HG02938 (cell line): ENCODE results near the gene TPRN.
"Not testable (repeated sequence)": the region's sequence is repeated elsewhere in the genome, so short reads cannot be mapped to it uniquely, and the experiment has no call there.

Source experiments
- ATAC-seq: cut with Tn5 transposase; IDR thresholded peaks from one replicate; pipeline ENCODE4 v1.9.1; 2021; ENCODE audit warnings: mild to moderate bottlenecking, moderate library complexity; ENCODE audit not compliant: unreplicated experiment

TPRN gene, protein sequence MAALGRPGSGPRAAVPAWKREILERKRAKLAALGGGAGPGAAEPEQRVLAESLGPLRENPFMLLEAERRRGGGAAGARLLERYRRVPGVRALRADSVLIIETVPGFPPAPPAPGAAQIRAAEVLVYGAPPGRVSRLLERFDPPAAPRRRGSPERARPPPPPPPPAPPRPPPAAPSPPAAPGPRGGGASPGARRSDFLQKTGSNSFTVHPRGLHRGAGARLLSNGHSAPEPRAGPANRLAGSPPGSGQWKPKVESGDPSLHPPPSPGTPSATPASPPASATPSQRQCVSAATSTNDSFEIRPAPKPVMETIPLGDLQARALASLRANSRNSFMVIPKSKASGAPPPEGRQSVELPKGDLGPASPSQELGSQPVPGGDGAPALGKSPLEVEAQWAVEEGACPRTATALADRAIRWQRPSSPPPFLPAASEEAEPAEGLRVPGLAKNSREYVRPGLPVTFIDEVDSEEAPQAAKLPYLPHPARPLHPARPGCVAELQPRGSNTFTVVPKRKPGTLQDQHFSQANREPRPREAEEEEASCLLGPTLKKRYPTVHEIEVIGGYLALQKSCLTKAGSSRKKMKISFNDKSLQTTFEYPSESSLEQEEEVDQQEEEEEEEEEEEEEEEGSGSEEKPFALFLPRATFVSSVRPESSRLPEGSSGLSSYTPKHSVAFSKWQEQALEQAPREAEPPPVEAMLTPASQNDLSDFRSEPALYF

GRCh38 chr9:137200311-137201204, at the start of gene TPRN:
TPRN (minus strand) TSS chr9:137200741; CDS start chr9:137200711, 30 bp downstream.
- peak; percentile 90 for ATAC-seq

- ATAC-seq: no peak
These were observed 47.3 kb upstream of the TPRN start for GRCh38 chr9:137247916-137248175.

DNA sequence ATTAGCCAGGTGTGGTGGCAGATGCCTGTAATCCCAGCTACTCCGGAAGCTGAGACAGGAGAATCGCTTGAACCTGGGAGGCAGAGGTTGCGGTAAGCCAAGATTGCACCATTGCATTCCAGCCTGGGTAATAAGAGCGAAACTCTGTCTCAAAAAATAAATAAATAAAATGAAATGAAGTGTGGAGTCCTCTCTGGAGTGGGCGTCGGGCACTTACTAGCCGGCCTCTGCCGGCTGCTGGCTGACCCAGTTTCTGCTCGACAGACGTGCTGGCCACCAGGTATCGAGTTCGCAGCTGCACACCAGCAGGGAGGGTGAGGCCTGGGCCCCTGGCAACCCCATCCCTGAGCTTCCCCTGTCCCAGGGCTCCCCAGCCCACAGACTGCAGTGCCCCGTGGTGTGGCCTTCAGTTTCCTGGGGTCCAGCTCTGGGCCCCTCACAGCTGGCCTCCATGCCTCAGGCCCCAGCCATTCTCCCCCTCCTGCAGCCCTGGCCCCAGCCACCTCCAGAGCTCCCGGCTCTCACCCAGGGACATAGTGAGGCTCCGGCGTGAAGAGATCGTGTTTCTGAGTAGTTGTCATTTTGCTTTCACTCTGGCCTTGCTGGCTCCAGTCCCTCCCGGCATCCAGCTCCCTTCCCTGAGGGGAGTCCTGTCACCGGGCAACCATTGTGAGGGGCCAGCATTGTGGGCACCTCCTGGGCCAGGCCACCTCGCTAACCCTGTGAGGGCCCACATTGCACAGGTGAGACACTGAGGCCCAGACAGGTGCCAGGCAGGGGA, 46.8 kb upstream of the TPRN start:
- no peak for ATAC-seq

DNA sequence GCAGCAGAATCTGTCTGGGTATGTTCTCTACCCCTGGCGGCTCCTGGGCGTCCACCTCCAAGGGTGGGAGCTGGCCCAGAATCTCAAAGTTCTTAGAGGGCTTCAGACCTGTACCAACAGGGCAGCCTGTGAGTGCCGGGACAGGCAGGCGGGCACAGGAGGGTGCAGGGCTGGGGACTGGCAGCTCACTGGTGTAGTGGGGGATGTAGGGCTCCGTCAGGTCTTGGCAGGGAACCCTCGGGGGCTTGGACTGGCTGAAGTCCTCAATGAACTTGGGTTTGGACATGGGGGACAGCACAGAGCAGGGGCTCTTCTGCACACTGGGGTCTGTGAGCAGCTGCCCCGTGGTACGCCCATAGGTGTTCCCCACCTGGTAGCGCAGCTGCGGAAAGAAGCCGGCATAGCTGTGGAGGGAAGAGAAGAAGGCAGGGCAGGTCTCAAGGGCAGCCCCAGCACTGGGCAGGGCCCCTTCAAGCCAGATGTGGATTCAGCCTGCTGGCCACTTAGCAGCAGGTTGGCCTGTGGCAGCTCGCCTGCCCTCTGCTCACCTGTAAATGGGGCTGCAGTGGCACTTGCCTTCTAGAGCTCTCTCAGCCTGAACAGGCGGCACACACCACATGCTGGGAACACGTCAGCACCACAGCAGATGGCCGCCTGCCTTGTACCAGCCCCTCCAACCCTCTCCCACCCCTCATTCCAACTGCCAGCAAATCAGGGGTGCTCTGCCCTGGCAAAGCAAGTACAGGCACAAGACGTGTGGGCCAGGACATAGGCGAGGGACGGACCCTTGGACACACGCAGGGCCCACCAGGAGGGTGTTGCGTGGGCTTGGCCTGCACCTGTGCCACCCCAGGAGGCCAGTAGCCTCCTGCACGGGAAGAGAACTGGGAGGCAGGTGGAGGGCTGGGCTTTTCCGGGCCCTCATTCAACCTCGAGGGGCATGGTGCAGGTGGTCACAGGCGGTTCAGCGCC, 45.2 kb upstream of the TPRN start:
- ATAC-seq: no peak

DNA sequence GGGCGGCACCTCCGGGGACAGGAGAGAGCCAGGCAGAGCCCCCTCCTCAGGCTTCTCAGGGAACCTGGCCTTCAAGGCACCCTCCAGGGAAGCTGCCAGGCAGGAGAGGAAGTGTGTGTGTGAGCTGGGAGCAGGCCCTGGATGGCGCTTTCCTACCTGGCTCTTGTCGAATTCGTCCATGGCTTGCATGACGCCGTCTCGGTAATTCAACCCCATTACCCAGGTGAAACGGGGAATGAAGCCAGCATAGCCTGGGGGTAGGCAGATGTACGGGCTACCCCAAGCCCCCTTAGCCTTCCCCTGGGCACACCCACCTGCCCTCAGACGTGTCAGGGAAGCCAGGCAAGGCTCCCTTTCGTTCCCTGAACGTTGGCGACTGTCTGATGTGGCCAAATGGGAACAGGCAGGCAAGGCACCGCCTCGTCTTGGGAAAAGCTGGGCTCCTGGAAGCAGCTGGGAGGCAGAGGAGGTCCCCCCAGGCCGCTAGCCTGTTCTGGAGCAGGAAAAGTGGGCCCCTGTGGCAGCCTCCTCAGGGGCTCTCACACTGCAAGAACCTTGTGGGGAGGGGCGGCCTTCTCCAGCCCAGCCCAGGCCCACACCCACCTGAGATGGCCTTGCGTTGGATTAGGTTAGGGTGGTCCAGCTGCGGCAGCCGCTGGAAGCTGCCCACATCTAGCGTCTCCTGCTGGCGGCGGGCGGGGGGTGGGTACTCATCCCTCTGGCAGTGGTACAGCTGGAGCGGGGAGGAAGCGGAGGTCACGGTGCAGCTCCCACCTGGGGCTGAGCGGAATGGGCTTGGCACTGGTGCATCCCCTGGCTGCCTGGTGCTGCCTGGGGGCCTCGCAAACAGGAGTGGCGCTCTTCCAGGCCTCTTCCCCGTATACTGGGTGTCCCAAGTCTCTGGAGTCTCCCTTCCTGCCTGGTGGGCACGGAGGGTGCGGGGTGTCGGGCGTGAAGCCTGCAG, 44.2 kb upstream of the TPRN start:
- no peak for ATAC-seq

GRCh38 chr9:137243626-137244485, 43.3 kb upstream of the TPRN start:
- no peak for ATAC-seq

GRCh38 chr9:137243266-137243625, 42.7 kb upstream of the TPRN start:
- ATAC-seq: not testable (repeated sequence)

DNA sequence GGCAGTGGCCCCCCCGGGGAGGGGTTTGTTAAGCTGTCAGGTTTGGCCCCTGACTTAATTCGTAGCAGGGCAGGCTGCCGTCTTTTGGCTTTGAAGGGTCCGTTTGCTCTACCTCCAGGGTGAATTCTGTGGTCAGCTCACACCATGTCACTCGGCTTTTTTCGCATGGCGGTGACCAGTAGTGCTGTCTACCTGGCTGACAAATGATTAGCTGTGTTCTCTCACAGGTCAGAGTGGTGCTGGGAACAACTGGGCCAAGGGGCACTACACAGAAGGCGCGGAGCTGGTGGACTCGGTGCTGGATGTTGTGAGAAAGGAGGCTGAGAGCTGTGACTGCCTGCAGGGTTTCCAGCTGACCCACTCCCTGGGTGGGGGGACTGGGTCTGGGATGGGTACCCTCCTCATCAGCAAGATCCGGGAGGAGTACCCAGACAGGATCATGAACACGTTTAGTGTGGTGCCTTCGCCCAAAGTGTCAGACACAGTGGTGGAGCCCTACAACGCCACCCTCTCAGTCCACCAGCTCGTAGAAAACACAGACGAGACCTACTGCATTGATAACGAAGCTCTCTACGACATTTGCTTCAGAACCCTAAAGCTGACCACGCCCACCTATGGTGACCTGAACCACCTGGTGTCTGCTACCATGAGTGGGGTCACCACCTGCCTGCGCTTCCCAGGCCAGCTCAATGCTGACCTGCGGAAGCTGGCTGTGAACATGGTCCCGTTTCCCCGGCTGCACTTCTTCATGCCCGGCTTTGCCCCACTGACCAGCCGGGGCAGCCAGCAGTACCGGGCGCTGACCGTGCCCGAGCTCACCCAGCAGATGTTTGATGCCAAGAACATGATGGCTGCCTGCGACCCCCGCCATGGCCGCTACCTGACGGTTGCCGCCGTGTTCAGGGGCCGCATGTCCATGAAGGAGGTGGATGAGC, 42.0 kb upstream of the TPRN start:
- no peak for ATAC-seq

DNA sequence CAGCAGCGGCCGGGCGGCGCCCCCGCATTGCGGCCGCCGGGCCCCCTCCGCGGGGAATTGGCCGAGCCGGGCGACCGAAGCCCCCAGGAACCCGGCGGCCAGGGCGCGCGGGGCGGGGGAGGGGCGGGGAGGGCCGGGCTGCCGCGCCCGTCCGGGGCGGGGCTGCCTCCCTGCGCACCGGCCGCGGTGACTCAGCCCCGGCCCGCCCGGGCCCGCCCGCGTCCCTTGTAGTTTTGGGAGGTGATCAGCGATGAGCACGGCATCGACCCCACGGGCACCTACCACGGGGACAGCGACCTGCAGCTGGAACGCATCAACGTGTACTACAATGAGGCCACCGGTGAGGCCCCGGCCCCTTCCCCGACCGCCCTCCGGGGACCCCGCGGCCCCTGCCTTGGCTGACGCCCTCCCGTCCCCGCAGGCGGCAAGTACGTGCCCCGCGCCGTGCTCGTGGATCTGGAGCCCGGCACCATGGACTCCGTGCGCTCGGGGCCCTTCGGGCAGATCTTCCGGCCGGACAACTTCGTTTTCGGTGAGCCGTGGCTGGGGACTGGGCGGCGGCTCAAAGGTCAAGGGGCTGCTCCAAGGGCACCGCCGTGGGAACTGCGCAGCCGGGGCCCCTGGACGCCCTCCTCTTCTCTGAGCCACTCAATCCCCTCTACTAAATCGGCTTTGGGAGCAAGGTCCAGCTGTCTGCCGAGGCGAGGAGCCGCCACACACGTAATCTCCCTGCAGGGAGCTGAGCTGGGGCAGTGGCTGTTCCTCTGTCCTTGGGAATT, 41.1 kb upstream of the TPRN start:
- ATAC-seq: no peak

GRCh38 chr9:137240841-137241489, 40.4 kb upstream of the TPRN start, which contains the start of gene TUBB4B:
TUBB4B (plus strand) TSS chr9:137241287; CDS start chr9:137241361, 74 bp downstream.
- peak; percentile 79 for ATAC-seq

DNA sequence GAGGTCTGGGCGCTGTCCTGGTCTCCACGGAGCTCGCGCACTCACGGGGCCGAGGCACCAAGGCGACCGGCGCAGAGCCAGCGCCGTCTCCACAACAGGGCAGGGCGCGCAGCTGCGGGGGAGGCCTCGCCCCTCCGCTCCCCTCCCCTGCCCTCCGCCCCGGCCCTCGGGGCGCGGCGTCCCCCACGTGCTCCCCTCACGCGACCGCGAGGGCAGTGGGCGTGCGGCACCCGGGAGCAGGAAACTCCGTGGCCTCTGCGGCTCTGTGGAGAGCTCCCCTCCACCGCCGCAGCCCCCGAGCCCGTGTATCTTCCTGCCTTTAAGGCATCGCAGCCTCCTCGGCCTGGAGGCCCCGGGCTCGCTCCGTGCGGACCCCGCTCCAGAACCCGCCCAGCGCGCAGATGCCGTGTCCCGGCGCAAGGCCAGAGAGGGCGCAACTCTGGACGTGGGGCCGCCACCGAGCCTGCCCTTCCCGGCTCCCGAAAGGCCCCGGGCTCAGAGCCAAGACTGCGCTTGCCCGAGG, 39.8 kb upstream of the TPRN start:
- ATAC-seq: peak; percentile 17

- ATAC-seq: not testable (repeated sequence)
These were observed 39.1 kb upstream of the TPRN start for GRCh38 chr9:137239541-137240200.

GRCh38 chr9:137237759-137238726, 37.5 kb upstream of the TPRN start:
- ATAC-seq: no peak
